K562 (cell line): ENCODE data around the gene OSBP2. TPM values are rescaled to one million over a fixed set of nuclear protein-coding genes. Genes with fewer than 3 reads are reported as not detected.

Source experiments
- ATAC-seq: fragments of 200-7000 bp; cut with Tn5 transposase; 3 replicates; pipeline ENCODE4 v1.9.1; 2020; ENCODE audit warnings: moderate library complexity
- BruUV-seq: library from RNA; stranded (reverse); fragments of 400-500 nt; replicated peaks from 2 replicates; lab custom pipeline; 2021; lab: Mats Ljungman, UMichigan
- CTCF ChIA-PET: fragments of 300-600 bp; formaldehyde crosslinking; extraction: SDS; loops from one replicate; lab custom pipeline; 2021; ENCODE audit warnings: low intra/inter-chr PET ratio; lab: Yijun Ruan, JAX
- POLR2A ChIA-PET: fragments of 300-600, 350-650 bp; sonication (Branson Sonifier 250); formaldehyde crosslinking; extraction: SDS; loops from one replicate; lab custom pipeline; 2021; ENCODE audit warnings: antibody characterized with exemption, inconsistent platforms; lab: Yijun Ruan, JAX
- DNase-seq, 4 experiments: peaks; one replicate each; pipeline versions ENCODE4 v3.0.0 to v3.0.0-alpha.2; 2011 to 2018; ENCODE audit warnings: low spot score in 3 of 4, mixed read lengths in 3 of 4; ENCODE audit errors: extremely low read depth in 1 of 4
- FAIRE-seq: peaks from 2 replicates; lab custom pipeline; 2011; peaks lifted over from hg19 to GRCh38; lab: Jason Lieb, UNC
- H2AFZ ChIP-seq: 2 replicates; pipeline ENCODE4 v1.6.0; 2011; ENCODE audit warnings: low read depth, low read length, control low read depth, inconsistent platforms
- H3K27ac ChIP-seq: fragments of 200-600 bp; 3 replicates; pipeline ENCODE4 v1.8.0; 2011; ENCODE audit warnings: low read depth, mild to moderate bottlenecking, control low read depth, inconsistent platforms, low read length, moderate library complexity, mixed read lengths; ENCODE audit errors: extremely low read depth
- H3K27me3 ChIP-seq, 2 experiments: fragments of 300-600 bp in 1 of 2; 2 replicates in 1 of 2; 3 replicates in 1 of 2; pipeline versions ENCODE4 v1.6.0 to v1.8.0; 2011; ENCODE audit warnings: inconsistent platforms in 2 of 2, low read length in 2 of 2, mild to moderate bottlenecking in 1 of 2, mixed read lengths in 1 of 2, moderate library complexity in 1 of 2; ENCODE audit not compliant: control insufficient read depth in 2 of 2, insufficient read depth in 2 of 2
- H3K36me3 ChIP-seq: fragments of 300-600 bp; 3 replicates; pipeline ENCODE4 v1.8.0; 2011; ENCODE audit warnings: mild to moderate bottlenecking, low read length, inconsistent platforms; ENCODE audit not compliant: control insufficient read depth, insufficient read depth
- H3K4me1 ChIP-seq, 2 experiments: fragments of 200-600 bp in 1 of 2; replicated peaks in 1 of 2; 2 replicates in 1 of 2; 3 replicates in 1 of 2; pipeline versions ENCODE4 v1.5.1 to v1.8.0; 2011; ENCODE audit warnings: inconsistent platforms in 2 of 2, low read length in 2 of 2, mild to moderate bottlenecking in 1 of 2, mixed read lengths in 1 of 2, moderate library complexity in 1 of 2; ENCODE audit not compliant: control insufficient read depth in 2 of 2, insufficient read depth in 2 of 2
- H3K4me2 ChIP-seq: 2 replicates; pipeline ENCODE4 v1.6.1; 2011; ENCODE audit warnings: low read length, control low read depth, inconsistent platforms, mixed read lengths; ENCODE audit not compliant: insufficient read depth
- H3K4me3 ChIP-seq: fragments of 200-600 bp; sonication (generic), shearing (Covaris generic); 2 replicates; pipeline ENCODE4 v1.5.1; 2016; ENCODE audit warnings: control low read depth, inconsistent platforms
- H3K79me2 ChIP-seq: fragments of 200-600 bp; 3 replicates; pipeline ENCODE4 v1.8.0; 2011; ENCODE audit warnings: low read length, inconsistent platforms; ENCODE audit not compliant: control insufficient read depth, insufficient read depth
- H3K9ac ChIP-seq, 2 experiments: 2 replicates each; pipeline versions ENCODE4 v1.6.0 to v1.6.1; 2011; ENCODE audit warnings: low read depth in 2 of 2, low read length in 2 of 2, control low read depth in 1 of 2, inconsistent platforms in 1 of 2, mild to moderate bottlenecking in 1 of 2, mixed read lengths in 1 of 2; ENCODE audit not compliant: insufficient read depth in 1 of 2
- H3K9me1 ChIP-seq: one replicate; pipeline ENCODE4 v1.6.0; 2011; ENCODE audit warnings: inconsistent platforms, mild to moderate bottlenecking, low read length, moderate library complexity; ENCODE audit not compliant: control insufficient read depth, insufficient read depth
- H3K9me3 ChIP-seq: replicated peaks from 2 replicates; pipeline ENCODE4 v1.5.1; 2011; ENCODE audit warnings: low read depth, low read length, inconsistent platforms; ENCODE audit not compliant: control insufficient read depth, insufficient read depth
- H4K20me1 ChIP-seq: replicated peaks from 2 replicates; pipeline ENCODE4 v1.6.1; 2011; ENCODE audit warnings: low read length, inconsistent platforms, mixed read lengths; ENCODE audit not compliant: control insufficient read depth, insufficient read depth
- ARHGAP35 ChIP-seq: fragments of 450-650 bp; IDR thresholded peaks from 2 replicates; pipeline ENCODE4 v1.6.1; 2018; ENCODE audit not compliant: partially characterized antibody
- ARID1B ChIP-seq: fragments of 450-650 bp; IDR thresholded peaks from 2 replicates; pipeline ENCODE4 v1.6.1; 2016; ENCODE audit warnings: antibody characterized with exemption, mild to moderate bottlenecking, inconsistent platforms
- BRD4 ChIP-seq: fragments of 200-600 bp; sonication (generic); IDR thresholded peaks from 2 replicates; pipeline ENCODE4 v1.6.1; 2017; ENCODE audit warnings: inconsistent platforms
- CTBP1 ChIP-seq: fragments of 450-650 bp; IDR thresholded peaks from 2 replicates; pipeline ENCODE4 v1.6.1; 2016; ENCODE audit warnings: borderline replicate concordance
- FOXJ2 ChIP-seq: fragments of 200-800 bp; sonication (Bioruptor generic); IDR thresholded peaks from 2 replicates; pipeline ENCODE4 v1.6.1; 2016; ENCODE audit warnings: missing genetic modification characterization, missing compliant biosample characterization
- GTF2E2 ChIP-seq: fragments of 200-800 bp; sonication (Bioruptor generic); IDR thresholded peaks from 2 replicates; pipeline ENCODE4 v1.6.1; 2016; ENCODE audit warnings: missing genetic modification characterization, missing compliant biosample characterization
- HNRNPL ChIP-seq: fragments of 200-400 bp; formaldehyde crosslinking; IDR thresholded peaks from 2 replicates; pipeline ENCODE4 v1.6.1; 2017; ENCODE audit warnings: low read depth, mild to moderate bottlenecking, low read length
- MYBL2 ChIP-seq, 2 experiments: fragments of 450-650 bp in 1 of 2; sonication (generic) in 1 of 2; formaldehyde crosslinking in 1 of 2; IDR thresholded peaks; 2 replicates each; pipeline versions ENCODE4 v1.6.1 to v1.8.1; 2017 to 2022; ENCODE audit warnings: borderline replicate concordance in 1 of 2, inconsistent platforms in 1 of 2, low read depth in 1 of 2, mild to moderate bottlenecking in 1 of 2, missing genetic modification reagents in 1 of 2, moderate library complexity in 1 of 2
- NONO ChIP-seq, 2 experiments: fragments of 200-400 bp in 1 of 2; fragments of 450-650 bp in 1 of 2; formaldehyde crosslinking in 1 of 2; IDR thresholded peaks; 2 replicates each; pipeline ENCODE4 v1.6.1; 2017; ENCODE audit warnings: low read depth in 2 of 2, mild to moderate bottlenecking in 2 of 2, moderate library complexity in 2 of 2, low read length in 1 of 2
- POLR3G ChIP-seq: IDR thresholded peaks from 2 replicates; pipeline ENCODE4 v1.6.1; 2011; ENCODE audit not compliant: insufficient read length, insufficient replicate concordance; ENCODE audit errors: extremely low read depth
- POU5F1 ChIP-seq: fragments of 150-350 bp; IDR thresholded peaks from 2 replicates; pipeline ENCODE4 v1.6.1; 2014; ENCODE audit warnings: borderline replicate concordance, low read length, low read depth, mild to moderate bottlenecking; ENCODE audit not compliant: partially characterized antibody
- RBFOX2 ChIP-seq: fragments of 200-400 bp; formaldehyde crosslinking; IDR thresholded peaks from 2 replicates; pipeline ENCODE4 v1.6.1; 2017; ENCODE audit warnings: low read depth, mild to moderate bottlenecking, low read length, moderate library complexity
- RBM25 ChIP-seq: fragments of 200-400 bp; formaldehyde crosslinking; IDR thresholded peaks from 2 replicates; pipeline ENCODE4 v1.6.1; 2018; ENCODE audit warnings: low read length, low read depth, moderate library complexity; ENCODE audit not compliant: severe bottlenecking
- SRSF1 ChIP-seq: fragments of 200-400 bp; formaldehyde crosslinking; IDR thresholded peaks from 2 replicates; pipeline ENCODE4 v1.6.1; 2017; ENCODE audit warnings: mild to moderate bottlenecking, low read depth, low read length, moderate library complexity
- TSHZ1 ChIP-seq: fragments of 250-450 bp; sonication (Bioruptor Pico); IDR thresholded peaks from 2 replicates; pipeline ENCODE4 v1.4.0; 2020; ENCODE audit warnings: mild to moderate bottlenecking, moderate library complexity
- WGBS: fragments of 100-300 bp; shearing (Covaris generic); methylation state at CpG from one replicate; pipeline ENCODE4 v1.1.6; 2016; ENCODE audit warnings: low coverage, mixed read lengths; ENCODE audit not compliant: insufficient coverage; ENCODE audit errors: missing lambda C conversion rate; 5-methylcytosine and 5-hydroxymethylcytosine counted together
- in situ Hi-C: fragments of 300-500 bp; cut with MboI; formaldehyde crosslinking; loops from 4 replicates; pipeline ENCODE4 v1.15.0; 2018; ENCODE audit warnings: inconsistent platforms, mixed read lengths
- intact Hi-C: fragments of 100-400 bp; cut with micrococcal nuclease; formaldehyde crosslinking; loops from 2 replicates; pipeline ENCODE4 v1.14.2; 2022
- polyA plus RNA-seq, 8 experiments: library from polyadenylated mRNA; depleted of rRNA in 4 of 8; stranded (reverse) in 5 of 8; unstranded in 3 of 8; fragments of >200 nt; fragmentation: Nextera tagmentation in 2 of 8; fragmentation: Illumina TruSeq in 1 of 8; extraction: Ambion mirVana in 2 of 8; extraction: Trizol in 1 of 8; gene quantifications; 2 replicates each; pipeline versions ENCODE4 v1.2.1 to v1.2.3, GENCODE V29; 2011 to 2014; ENCODE audit warnings: inconsistent platforms in 1 of 8, missing spikeins in 1 of 8
- total RNA-seq, 7 experiments: library from RNA; depleted of rRNA in 6 of 7; stranded (reverse); fragments of >200 nt in 6 of 7; fragmentation: Illumina TruSeq in 2 of 7; extraction: Trizol in 2 of 7; gene quantifications; 2 replicates each; pipeline versions ENCODE4 v1.2.1 to v1.2.3, GENCODE V29; 2011 to 2021; ENCODE audit warnings: low replicate concordance in 1 of 7
- TF ChIP-seq, protein P1 (sequence below): fragments of 450-650 bp; conservative IDR thresholded peaks from 2 replicates; pipeline ENCODE4 v1.6.1; 2016; ENCODE audit warnings: missing genetic modification characterization, low read depth, mild to moderate bottlenecking, missing compliant biosample characterization, moderate library complexity
- TF ChIP-seq, protein P2 (sequence below): fragments of 250-450 bp; sonication (Bioruptor Pico); IDR thresholded peaks from 2 replicates; pipeline ENCODE4 v1.8.0; 2021; ENCODE audit warnings: mild to moderate bottlenecking, moderate library complexity

OSBP2 gene
- total and polyA plus RNA-seq, 9 of the 15 experiments (the other 6 are each of a cell fraction or from before 2014, with no cell fraction given): 0.52 to 29.5 (median 21.6) TPM

DNA sequence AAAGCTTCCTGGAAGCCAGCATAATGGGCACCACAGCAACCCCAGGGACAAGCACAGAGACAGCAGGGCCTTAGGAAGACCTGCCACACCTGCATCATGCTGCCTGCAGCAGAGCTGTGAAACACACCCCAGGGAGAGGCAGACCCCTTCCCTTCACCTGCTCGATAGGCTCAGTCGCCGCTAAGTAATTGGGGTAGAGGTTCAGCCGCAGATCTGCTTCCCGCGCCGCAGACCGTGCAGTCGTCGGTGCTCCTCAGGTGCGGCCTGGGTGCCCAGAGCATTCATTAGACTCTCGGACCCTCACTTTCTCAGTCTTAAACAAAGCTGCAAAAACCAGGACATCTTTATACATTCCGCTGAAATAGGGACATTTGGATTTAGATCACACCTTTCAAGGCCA, 29.9 kb upstream of the OSBP2 start:
- no peaks in the 10 kb centered on the region for H4K20me1 ChIP-seq
- no peak overlapping the region for H2AFZ ChIP-seq
- H3K4me2 ChIP-seq: no peak overlapping the region
- H3K27ac ChIP-seq: no peak overlapping the region
- H3K79me2 ChIP-seq: no peaks in the 10 kb centered on the region
- H3K4me3 ChIP-seq: no peak overlapping the region
- no TSS peak for BruUV-seq
- ChIA-PET CTCF (no interaction called here), POLR2A (interaction anchor here (0.6 to 1.0 kb wide), 3 partner anchors 14 to 1292 kb away, joined by 3 to 5 read pairs (median 4); partner anchors contain the start of gene TCN2)
- H3K9me3 ChIP-seq: no peaks in the 10 kb centered on the region
- H3K4me1 ChIP-seq: peaks cover 7 to 16% of the 10 kb centered on the region in 2 experiments; a peak in 3 of 5 replicates
- no peaks in the 10 kb centered on the region for H3K9me1 ChIP-seq
- ATAC-seq (no peak), DNase-seq (no peak), FAIRE-seq (no peak)
- no peak overlapping the region for H3K9ac ChIP-seq
- intact Hi-C loops (loop anchor here (10.0 kb wide), 1 partner anchor 90 kb away; no protein-coding TSS in a partner anchor), in situ Hi-C loops (no loop called here)
- no peak for TF ChIP-seq HNRNPL
- TF ChIP-seq MYBL2 (IDR thresholded peaks at IDR 0.05; ENCODE audit: low read depth): no peak
- no peak for TF ChIP-seq MYBL2 (CRISPR knock-in tag; IDR thresholded peaks at IDR 0.05; ENCODE audit: borderline replicate concordance)
- no peak for TF ChIP-seq RBFOX2
- no peak for TF ChIP-seq POU5F1
- TF ChIP-seq RBM25: no peak
- TF ChIP-seq, protein P1, sequence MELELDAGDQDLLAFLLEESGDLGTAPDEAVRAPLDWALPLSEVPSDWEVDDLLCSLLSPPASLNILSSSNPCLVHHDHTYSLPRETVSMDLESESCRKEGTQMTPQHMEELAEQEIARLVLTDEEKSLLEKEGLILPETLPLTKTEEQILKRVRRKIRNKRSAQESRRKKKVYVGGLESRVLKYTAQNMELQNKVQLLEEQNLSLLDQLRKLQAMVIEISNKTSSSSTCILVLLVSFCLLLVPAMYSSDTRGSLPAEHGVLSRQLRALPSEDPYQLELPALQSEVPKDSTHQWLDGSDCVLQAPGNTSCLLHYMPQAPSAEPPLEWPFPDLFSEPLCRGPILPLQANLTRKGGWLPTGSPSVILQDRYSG: no peak
- no peak for TF ChIP-seq GTF2E2
- no peak for TF ChIP-seq ARID1B
- TF ChIP-seq POLR3G: no peak
- no peak for TF ChIP-seq BRD4
- TF ChIP-seq NONO (IDR thresholded peaks at IDR 0.05; ENCODE audit: low read depth in 2 of 2, low read length in 1 of 2): no peak
- TF ChIP-seq FOXJ2 (tag): no peak
- TF ChIP-seq ARHGAP35: no peak
- TF ChIP-seq CTBP1: no peak
- TF ChIP-seq SRSF1: no peak
- TF ChIP-seq, protein P2, sequence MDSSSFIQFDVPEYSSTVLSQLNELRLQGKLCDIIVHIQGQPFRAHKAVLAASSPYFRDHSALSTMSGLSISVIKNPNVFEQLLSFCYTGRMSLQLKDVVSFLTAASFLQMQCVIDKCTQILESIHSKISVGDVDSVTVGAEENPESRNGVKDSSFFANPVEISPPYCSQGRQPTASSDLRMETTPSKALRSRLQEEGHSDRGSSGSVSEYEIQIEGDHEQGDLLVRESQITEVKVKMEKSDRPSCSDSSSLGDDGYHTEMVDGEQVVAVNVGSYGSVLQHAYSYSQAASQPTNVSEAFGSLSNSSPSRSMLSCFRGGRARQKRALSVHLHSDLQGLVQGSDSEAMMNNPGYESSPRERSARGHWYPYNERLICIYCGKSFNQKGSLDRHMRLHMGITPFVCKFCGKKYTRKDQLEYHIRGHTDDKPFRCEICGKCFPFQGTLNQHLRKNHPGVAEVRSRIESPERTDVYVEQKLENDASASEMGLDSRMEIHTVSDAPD (CRISPR knock-in tag): no peak
- TF ChIP-seq TSHZ1: no peak
- H3K27me3 ChIP-seq: no peaks in the 10 kb centered on the region
- H3K36me3 ChIP-seq: no peaks in the 10 kb centered on the region
- WGBS: 88% methylated on average over 4 of the region's 13 CpGs
